NCI-H748 (cell line): ENCODE data around the gene TTC22.
A peak's percentile ranks its signal among the peaks of the same experiment; 100 is the strongest.

ENCODE experiments used
- DNase-seq: peaks from one replicate; lab custom pipeline; 2025; ENCODE audit not compliant: unreplicated experiment; lab: John Stamatoyannopoulos, UW

Gene TTC22

DNA sequence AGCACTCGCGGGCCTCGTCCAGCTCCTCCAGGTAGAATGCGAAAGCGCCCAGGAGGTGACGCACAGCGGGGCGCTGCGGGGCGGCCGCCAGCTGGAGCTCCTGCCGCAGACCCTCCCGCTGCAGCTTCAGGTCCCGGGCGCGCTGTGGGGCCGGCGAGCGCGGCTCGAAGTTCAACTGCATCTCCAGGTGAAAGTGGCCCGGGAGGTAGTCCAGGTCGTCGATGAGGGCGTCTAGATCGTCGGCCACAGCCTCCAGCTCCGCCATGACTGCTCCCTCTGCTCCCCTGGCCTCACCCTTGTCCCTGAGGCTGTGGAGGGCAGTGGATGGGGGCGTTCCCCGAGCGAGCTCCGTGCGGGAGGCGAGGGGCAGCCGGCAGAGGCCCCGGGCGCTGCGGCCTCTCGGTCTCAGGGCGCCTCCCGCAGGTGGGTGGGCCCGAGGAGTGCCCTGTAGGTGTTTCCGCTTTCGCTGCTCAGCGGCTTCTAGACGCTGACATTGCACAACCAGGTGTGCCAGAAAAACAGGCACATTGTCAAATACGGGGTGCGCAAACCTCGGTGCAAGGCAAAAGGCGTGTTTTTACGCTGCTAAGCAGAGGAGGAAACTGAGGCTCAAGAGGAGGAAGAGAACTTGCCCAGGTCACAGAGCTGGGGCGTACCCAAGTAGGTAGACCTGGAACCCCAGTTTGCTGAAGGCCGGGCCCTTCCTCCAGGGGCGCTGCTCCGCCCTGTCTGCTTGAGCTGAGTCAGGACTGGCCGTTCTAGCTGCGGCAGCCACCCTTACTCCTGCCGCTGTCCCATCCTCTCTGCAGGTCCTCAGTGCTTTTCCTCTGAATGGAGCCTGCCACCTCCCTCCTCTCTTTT is at the start of gene TTC22:
Gene TTC22, minus strand, starts transcription at position 425 of the 861 bp plus-strand sequence. Its CDS starts 160 bp downstream, at position 265.
- no peak for DNase-seq

- DNase-seq = no peak
Measured at GRCh38 chr1:54850737-54851136, 49.6 kb upstream of the TTC22 start.

DNA sequence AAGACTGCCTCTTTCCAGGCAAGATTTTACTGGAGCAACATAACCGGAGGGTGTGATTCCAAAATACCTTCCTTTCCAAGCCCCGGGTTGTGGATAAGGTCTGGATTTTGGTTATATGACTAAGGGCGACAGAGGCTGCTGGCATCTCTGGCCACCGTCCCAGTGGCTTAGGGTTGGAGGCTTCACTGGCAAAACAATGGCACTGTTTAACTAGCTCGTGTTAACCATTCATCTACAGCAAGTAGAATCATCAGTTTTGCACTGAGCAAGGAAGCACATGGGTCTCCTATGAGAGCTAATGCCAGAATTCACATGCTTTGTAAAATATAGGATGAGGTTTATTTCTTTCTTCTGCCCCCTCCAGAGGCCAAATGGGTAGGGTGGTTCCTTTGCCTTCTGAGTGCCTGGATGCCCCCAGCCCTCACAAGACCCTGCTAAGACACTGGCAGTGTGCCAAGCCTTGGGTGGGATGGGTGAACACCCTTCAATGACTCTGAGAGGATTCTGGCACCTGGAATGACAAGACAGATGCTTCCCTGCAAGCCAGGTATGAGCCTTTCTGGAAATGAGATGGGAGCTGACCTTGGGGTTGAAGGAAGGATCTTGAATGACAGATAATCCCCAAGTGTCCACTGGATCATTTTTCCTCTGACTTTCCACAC is 49.1 kb upstream of the TTC22 start:
- no peak for DNase-seq

- DNase-seq = no peak
Measured at GRCh38 chr1:54849219-54850068, 48.3 kb upstream of the TTC22 start.

GRCh38 chr1:54848134-54848948 is 47.2 kb upstream of the TTC22 start:
- peak; percentile 22 for DNase-seq

- no peak for DNase-seq
Measured at GRCh38 chr1:54846716-54847284, 45.7 kb upstream of the TTC22 start.

GRCh38 chr1:54846301-54846700 is 45.2 kb upstream of the TTC22 start:
- DNase-seq = no peak

DNA sequence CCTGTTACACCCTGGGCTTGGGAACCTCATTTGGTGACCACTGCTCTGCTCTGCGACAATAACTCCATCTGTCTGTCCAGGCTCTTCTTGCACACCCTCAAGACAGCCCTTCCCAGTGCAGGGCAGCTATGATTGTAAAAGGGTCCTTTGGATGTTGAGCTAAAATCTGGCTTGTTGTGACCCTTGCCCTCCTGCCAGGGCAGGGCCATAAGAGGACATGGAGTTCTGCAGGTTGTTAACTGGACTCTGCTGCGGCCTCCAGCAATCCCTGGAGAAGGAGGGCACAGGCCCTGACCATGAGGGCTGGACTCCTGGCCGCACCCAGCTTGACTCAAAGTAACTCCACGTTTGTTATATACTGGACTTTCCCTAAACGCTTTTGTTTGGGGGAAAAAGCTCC is 44.6 kb upstream of the TTC22 start:
- DNase-seq = no peak

DNA sequence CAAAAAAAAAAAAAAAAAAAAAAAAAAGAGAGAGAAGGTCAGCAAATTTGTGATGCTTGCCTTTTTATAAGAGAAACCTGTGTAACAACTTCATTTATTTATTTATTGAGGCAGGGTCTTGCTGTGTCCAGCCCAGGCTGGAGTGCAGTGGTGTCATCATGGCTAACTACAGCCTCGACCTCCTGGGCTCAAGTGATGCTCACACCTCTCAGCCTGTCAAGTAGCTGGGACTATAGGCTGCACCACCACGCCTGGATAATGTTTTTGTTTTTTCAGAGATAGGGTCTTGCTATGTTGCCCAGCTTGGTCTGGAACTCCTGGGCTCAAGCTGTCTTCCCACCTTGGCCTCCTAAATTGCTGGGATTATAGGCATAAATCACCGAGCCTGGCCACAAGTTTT is 43.4 kb upstream of the TTC22 start:
- no peak for DNase-seq

DNA sequence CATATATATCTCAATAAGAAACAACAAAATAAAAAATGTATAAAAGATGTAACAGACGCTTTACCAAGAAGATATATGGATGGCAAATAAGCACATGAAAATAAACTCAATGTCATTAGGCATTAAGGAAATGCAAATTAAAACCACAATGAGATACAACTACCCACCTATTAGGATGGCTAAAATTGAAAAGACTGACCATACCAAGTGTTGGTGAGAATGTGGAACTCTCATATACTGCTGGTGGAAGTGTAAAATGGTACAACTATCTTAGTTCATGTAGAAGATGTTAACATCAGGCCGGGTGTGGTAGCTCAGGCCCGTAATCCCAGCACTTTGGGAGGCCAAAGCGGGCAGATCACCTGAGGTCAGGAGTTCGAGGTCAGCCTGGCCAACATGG is 42.3 kb upstream of the TTC22 start:
- no peak for DNase-seq

DNA sequence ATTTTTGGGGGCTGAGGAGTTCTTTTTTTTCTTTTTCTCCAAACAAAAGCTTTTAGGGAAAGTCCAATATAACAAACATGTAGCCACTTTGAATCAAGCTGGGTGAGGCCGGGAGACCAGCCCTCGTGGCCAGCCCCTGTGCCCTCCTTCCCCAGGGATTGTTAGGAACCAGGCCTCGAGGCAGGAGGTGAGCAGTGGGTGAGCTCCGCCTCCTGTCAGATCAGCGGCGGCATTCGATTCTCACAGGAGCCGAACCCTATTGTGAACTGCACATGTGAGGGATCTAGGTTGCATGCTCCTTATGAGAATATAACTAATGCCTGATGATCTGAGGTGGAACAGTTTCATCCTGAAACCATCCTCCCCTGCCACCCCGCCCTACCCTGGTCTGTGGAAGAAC is 41.8 kb upstream of the TTC22 start:
- DNase-seq = no peak

GRCh38 chr1:54842206-54842915 is 41.2 kb upstream of the TTC22 start:
- no peak for DNase-seq

DNA sequence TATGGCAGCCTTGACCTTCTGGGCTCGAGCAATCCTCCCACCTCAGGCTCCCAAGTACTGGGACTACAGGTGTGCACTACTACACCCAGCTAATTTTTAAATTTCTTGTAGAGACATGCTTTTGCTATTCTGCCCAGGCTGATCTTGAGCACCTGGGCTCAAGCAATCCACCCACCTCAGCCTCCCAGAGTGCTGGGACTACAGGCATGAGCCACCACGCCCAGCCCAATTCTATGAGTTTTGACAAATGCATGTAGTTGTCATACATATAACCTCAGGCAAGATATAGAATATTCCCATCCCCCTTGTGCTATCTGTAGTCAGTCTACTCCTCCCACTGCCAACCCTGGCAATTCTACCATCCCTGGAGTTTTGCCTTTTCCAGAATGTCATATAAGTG is 38.7 kb upstream of the TTC22 start:
- no peak for DNase-seq

GRCh38 chr1:54838565-54839180 is 37.5 kb upstream of the TTC22 start:
- DNase-seq = no peak

- no peak for DNase-seq
Measured at GRCh38 chr1:54837002-54837853, 36.1 kb upstream of the TTC22 start.

- no peak for DNase-seq
Measured at GRCh38 chr1:54836594-54836993, 35.5 kb upstream of the TTC22 start.

- DNase-seq = no peak
Measured at GRCh38 chr1:54835970-54836369, 34.8 kb upstream of the TTC22 start.

GRCh38 chr1:54835131-54835898 is 34.2 kb upstream of the TTC22 start:
- DNase-seq = no peak
